ENCODE data around the gene PKHD1. TPM values are rescaled to one million over a fixed set of nuclear protein-coding genes. Genes with fewer than 3 reads are reported as not detected.
"Not testable (repeated sequence)": the region's sequence is repeated elsewhere in the genome, so short reads cannot be mapped to it uniquely, and the experiment has no call there.

Gene PKHD1
- total RNA-seq, 1 experiment from 2014 or later = 0.40 TPM

- H3K9me2 ChIP-seq (replicated peaks; ENCODE audit: low read length) = no peaks in the 10 kb centered on the region
- no peak overlapping the region for H3K27ac ChIP-seq (ENCODE audit: low read length)
- H3K27me3 ChIP-seq (ENCODE audit: low read length) = no peaks in the 10 kb centered on the region
- H3K4me1 ChIP-seq (ENCODE audit: insufficient read depth, low read length) = peaks cover 31% of the 10 kb centered on the region
- H3K4me2 ChIP-seq (ENCODE audit: low read length) = no peak overlapping the region
- TF ChIP-seq, protein P1, sequence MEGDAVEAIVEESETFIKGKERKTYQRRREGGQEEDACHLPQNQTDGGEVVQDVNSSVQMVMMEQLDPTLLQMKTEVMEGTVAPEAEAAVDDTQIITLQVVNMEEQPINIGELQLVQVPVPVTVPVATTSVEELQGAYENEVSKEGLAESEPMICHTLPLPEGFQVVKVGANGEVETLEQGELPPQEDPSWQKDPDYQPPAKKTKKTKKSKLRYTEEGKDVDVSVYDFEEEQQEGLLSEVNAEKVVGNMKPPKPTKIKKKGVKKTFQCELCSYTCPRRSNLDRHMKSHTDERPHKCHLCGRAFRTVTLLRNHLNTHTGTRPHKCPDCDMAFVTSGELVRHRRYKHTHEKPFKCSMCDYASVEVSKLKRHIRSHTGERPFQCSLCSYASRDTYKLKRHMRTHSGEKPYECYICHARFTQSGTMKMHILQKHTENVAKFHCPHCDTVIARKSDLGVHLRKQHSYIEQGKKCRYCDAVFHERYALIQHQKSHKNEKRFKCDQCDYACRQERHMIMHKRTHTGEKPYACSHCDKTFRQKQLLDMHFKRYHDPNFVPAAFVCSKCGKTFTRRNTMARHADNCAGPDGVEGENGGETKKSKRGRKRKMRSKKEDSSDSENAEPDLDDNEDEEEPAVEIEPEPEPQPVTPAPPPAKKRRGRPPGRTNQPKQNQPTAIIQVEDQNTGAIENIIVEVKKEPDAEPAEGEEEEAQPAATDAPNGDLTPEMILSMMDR (conservative IDR thresholded peaks at IDR 0.05; ENCODE audit: low read depth, low read length) = no peak
- TF ChIP-seq EZH2 (IDR thresholded peaks at IDR 0.05; ENCODE audit: low read length, unreplicated experiment) = no peak
- TF ChIP-seq EZH2phosphoT487 (IDR thresholded peaks at IDR 0.05; ENCODE audit: borderline replicate concordance, low read length) = no peak
- intact Hi-C loops (cut with micrococcal nuclease) = loop anchor here (1.0 to 10.0 kb wide), 3 partner anchors 104 to 1040 kb away; partner anchors contain the start of gene TFAP2B
- BruUV-seq (replicated peaks) = no TSS peak
- no peaks in the 10 kb centered on the region for H3K79me2 ChIP-seq (ENCODE audit: low read length)
- H2AFZ ChIP-seq (ENCODE audit: low read length) = peak overlapping the region; percentile 72
- POLR2A ChIA-PET (ENCODE audit: unreplicated experiment) = no interaction called here
- H3K4me3 ChIP-seq (ENCODE audit: low read length) = no peak overlapping the region
- no peaks in the 10 kb centered on the region for H3K36me3 ChIP-seq (ENCODE audit: low read depth, low read length)
- ATAC-seq (no peak), DNase-seq (no peak)
- H4K20me1 ChIP-seq (ENCODE audit: low read length) = no peaks in the 10 kb centered on the region
- CTCF ChIA-PET = interaction anchor here (1.0 to 1.1 kb wide), 2 partner anchors 105 kb away, joined by 8 read pairs; no protein-coding TSS in a partner anchor
- H3F3A ChIP-seq (ENCODE audit: low read length, unreplicated experiment) = peaks cover 3% of the 10 kb centered on the region
- H3K9me3 ChIP-seq (ENCODE audit: low read length) = no peaks in the 10 kb centered on the region
- H3K9ac ChIP-seq (ENCODE audit: low read length) = no peak overlapping the region
These were observed 232.5 kb downstream of the PKHD1 start for GRCh38 chr6:51854876-51855275.

GRCh38 chr6:51854347-51854746 is 233.1 kb downstream of the PKHD1 start:
- Histone ChIP-seq H3K4me1 (ENCODE audit: insufficient read depth, low read length) (peaks cover 31% of the 10 kb centered on the region), H4K20me1 (ENCODE audit: low read length) (no peaks in the 10 kb centered on the region), H3K27me3 (ENCODE audit: low read length) (no peaks in the 10 kb centered on the region), H3K9me3 (ENCODE audit: low read length) (no peaks in the 10 kb centered on the region), H3F3A (ENCODE audit: low read length, unreplicated experiment) (peaks cover 3% of the 10 kb centered on the region), H3K9ac (ENCODE audit: low read length) (no peak overlapping the region), H3K79me2 (ENCODE audit: low read length) (no peaks in the 10 kb centered on the region), H3K27ac (ENCODE audit: low read length) (no peak overlapping the region), H3K4me3 (ENCODE audit: low read length) (no peak overlapping the region), H3K9me2 (replicated peaks; ENCODE audit: low read length) (no peaks in the 10 kb centered on the region), H2AFZ (ENCODE audit: low read length) (no peak overlapping the region), H3K4me2 (ENCODE audit: low read length) (no peak overlapping the region), H3K36me3 (ENCODE audit: low read depth, low read length) (no peaks in the 10 kb centered on the region)
- TF ChIP-seq, protein P1 (conservative IDR thresholded peaks at IDR 0.05; ENCODE audit: low read depth, low read length) = no peak
- TF ChIP-seq EZH2 (IDR thresholded peaks at IDR 0.05; ENCODE audit: low read length, unreplicated experiment) (no peak), EZH2phosphoT487 (IDR thresholded peaks at IDR 0.05; ENCODE audit: borderline replicate concordance, low read length) (no peak)
- ATAC-seq (no peak), DNase-seq (no peak)
- no TSS peak for BruUV-seq (replicated peaks)
- CTCF ChIA-PET = interaction anchor here (1.1 kb wide), 1 partner anchor 105 kb away, joined by 8 read pairs; no protein-coding TSS in a partner anchor
- POLR2A ChIA-PET (ENCODE audit: unreplicated experiment) = no interaction called here
- intact Hi-C loops (cut with micrococcal nuclease) = loop anchor here (10.0 kb wide), 1 partner anchor 1040 kb away; the partner anchor contains the start of gene TFAP2B

- BruUV-seq (replicated peaks); POLR2A ChIA-PET (ENCODE audit: unreplicated experiment); H3K27ac ChIP-seq (ENCODE audit: low read length); H3F3A ChIP-seq (ENCODE audit: low read length, unreplicated experiment); H3K9me3 ChIP-seq (ENCODE audit: low read length); ATAC-seq; H2AFZ ChIP-seq (ENCODE audit: low read length); H3K27me3 ChIP-seq (ENCODE audit: low read length); H3K36me3 ChIP-seq (ENCODE audit: low read depth, low read length); H3K9ac ChIP-seq (ENCODE audit: low read length); CTCF ChIA-PET; H3K4me3 ChIP-seq (ENCODE audit: low read length); H4K20me1 ChIP-seq (ENCODE audit: low read length); H3K79me2 ChIP-seq (ENCODE audit: low read length); DNase-seq; H3K9me2 ChIP-seq (replicated peaks; ENCODE audit: low read length); H3K4me2 ChIP-seq (ENCODE audit: low read length): not testable (repeated sequence)
- H3K4me1 ChIP-seq (ENCODE audit: insufficient read depth, low read length) = peaks cover 27% of the 10 kb centered on the region
- intact Hi-C loops (cut with micrococcal nuclease) = loop anchor here (10.0 kb wide), 1 partner anchor 1038 kb away; the partner anchor contains the start of gene TFAP2B
These were observed 234.3 kb downstream of the PKHD1 start for GRCh38 chr6:51853109-51853508.
